BJ (cell line): ENCODE measurements around the gene ASCL1. TPM values are rescaled to one million over a fixed set of nuclear protein-coding genes. Genes with fewer than 3 reads are reported as not detected.

Experiments used
- CTCF ChIA-PET: fragments of 350-600 bp; formaldehyde crosslinking; extraction: SDS; loops from one replicate; lab custom pipeline; 2021; ENCODE audit warnings: antibody characterized with exemption, inconsistent platforms; lab: Yijun Ruan, JAX
- POLR2A ChIA-PET: fragments of 300-600 bp; sonication (Branson Sonifier 250); formaldehyde crosslinking; extraction: SDS; loops from one replicate; lab custom pipeline; 2021; ENCODE audit warnings: antibody characterized with exemption; lab: Charles Lee
- DNase-seq: peaks from one replicate; pipeline ENCODE4 v3.0.0-alpha.2; 2011; ENCODE audit warnings: low read depth
- H3K27me3 ChIP-seq: 2 replicates; pipeline ENCODE4 v1.6.0; 2011; ENCODE audit warnings: low read length; ENCODE audit not compliant: control insufficient read depth, insufficient read depth
- H3K36me3 ChIP-seq: 2 replicates; pipeline ENCODE4 v1.5.1; 2011; ENCODE audit warnings: low read length; ENCODE audit not compliant: control insufficient read depth, insufficient read depth
- H3K4me3 ChIP-seq: 2 replicates; pipeline ENCODE4 v1.5.1; 2011; ENCODE audit warnings: low read depth, mild to moderate bottlenecking, control low read depth, low read length
- polyA minus RNA-seq: library from RNA; depleted of rRNA, polyadenylated mRNA; stranded (reverse); fragments of >200 nt; gene quantifications from 2 replicates; pipeline ENCODE4 v1.2.3, GENCODE V29; 2011; rRNA and poly(A)+ RNA removed
- polyA plus RNA-seq: library from polyadenylated mRNA; depleted of rRNA; stranded (reverse); fragments of >200 nt; gene quantifications from 2 replicates; pipeline ENCODE4 v1.2.3, GENCODE V29; 2011; rRNA removed
- TF ChIP-seq, protein P1 (sequence below): IDR thresholded peaks from 2 replicates; pipeline ENCODE4 v1.5.1; 2011; ENCODE audit warnings: low read depth, mild to moderate bottlenecking, control low read depth, inconsistent platforms, low read length, moderate library complexity; ENCODE audit not compliant: insufficient read depth

ASCL1 gene
- polyA plus RNA-seq (0.07 TPM in 1 of 2 replicates, not detected in the other), polyA minus RNA-seq (not detected in 2 replicates)

DNA sequence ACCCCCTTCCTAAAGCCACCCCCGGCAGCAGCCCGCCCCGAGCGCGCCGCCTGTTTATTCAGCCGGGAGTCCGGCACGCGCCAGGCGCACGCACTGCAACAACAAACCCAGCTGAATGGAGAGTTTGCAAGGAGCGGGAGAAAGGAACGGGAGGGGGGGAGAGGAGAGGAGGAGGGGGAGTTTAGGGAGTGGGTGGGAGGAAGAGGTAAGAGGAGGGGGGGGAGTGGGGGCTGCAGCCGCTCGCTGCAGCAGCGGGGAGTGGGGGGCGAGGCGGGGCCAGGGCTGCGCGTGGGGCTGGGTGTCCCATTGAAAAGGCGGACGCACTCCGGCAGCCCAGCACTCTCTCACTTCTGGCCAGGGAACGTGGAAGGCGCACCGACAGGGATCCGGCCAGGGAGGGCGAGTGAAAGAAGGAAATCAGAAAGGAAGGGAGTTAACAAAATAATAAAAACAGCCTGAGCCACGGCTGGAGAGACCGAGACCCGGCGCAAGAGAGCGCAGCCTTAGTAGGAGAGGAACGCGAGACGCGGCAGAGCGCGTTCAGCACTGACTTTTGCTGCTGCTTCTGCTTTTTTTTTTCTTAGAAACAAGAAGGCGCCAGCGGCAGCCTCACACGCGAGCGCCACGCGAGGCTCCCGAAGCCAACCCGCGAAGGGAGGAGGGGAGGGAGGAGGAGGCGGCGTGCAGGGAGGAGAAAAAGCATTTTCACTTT lies at the start of gene ASCL1:
ASCL1 (plus strand) TSS at position 336 of the 712 bp plus-strand sequence. CDS start 571 bp downstream, outside the sequence.
- TF ChIP-seq, protein P1, sequence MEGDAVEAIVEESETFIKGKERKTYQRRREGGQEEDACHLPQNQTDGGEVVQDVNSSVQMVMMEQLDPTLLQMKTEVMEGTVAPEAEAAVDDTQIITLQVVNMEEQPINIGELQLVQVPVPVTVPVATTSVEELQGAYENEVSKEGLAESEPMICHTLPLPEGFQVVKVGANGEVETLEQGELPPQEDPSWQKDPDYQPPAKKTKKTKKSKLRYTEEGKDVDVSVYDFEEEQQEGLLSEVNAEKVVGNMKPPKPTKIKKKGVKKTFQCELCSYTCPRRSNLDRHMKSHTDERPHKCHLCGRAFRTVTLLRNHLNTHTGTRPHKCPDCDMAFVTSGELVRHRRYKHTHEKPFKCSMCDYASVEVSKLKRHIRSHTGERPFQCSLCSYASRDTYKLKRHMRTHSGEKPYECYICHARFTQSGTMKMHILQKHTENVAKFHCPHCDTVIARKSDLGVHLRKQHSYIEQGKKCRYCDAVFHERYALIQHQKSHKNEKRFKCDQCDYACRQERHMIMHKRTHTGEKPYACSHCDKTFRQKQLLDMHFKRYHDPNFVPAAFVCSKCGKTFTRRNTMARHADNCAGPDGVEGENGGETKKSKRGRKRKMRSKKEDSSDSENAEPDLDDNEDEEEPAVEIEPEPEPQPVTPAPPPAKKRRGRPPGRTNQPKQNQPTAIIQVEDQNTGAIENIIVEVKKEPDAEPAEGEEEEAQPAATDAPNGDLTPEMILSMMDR: no peak
- CTCF ChIA-PET: interaction anchor here (1.2 kb wide), 2 partner anchors 9 to 591 kb away, joined by 3 to 5 read pairs; no protein-coding TSS in a partner anchor
- no peak for DNase-seq
- H3K36me3 ChIP-seq: no peaks in the 10 kb centered on the region
- peaks cover 34% of the 10 kb centered on the region for H3K27me3 ChIP-seq
- POLR2A ChIA-PET: no interaction called here
- peak within 1 kb of the TSS; percentile 34 for H3K4me3 ChIP-seq

DNA sequence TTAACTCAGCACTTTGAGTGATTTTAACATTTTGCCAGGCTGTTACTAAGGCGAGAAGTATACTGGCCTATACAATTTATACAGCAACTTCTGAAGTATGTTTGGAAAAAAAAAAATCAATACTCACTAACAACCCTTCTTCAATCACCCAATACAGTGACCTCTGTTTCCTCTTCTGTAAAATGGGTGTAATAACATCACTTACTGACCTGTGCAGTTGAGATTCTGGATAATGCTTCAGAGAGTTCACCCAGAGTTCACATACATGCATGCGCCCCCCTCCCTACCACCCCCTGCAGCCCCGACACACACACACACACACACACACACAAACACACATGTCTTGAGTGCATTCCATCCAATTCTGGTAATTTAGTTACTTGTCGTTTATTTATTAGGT lies 49.6 kb upstream of the ASCL1 start:
- ChIA-PET CTCF (no interaction called here), POLR2A (no interaction called here)
- Histone ChIP-seq H3K36me3 (no peaks in the 10 kb centered on the region), H3K27me3 (no peaks in the 10 kb centered on the region), H3K4me3 (no peak overlapping the region)
- TF ChIP-seq, protein P1: no peak
- DNase-seq: no peak

DNA sequence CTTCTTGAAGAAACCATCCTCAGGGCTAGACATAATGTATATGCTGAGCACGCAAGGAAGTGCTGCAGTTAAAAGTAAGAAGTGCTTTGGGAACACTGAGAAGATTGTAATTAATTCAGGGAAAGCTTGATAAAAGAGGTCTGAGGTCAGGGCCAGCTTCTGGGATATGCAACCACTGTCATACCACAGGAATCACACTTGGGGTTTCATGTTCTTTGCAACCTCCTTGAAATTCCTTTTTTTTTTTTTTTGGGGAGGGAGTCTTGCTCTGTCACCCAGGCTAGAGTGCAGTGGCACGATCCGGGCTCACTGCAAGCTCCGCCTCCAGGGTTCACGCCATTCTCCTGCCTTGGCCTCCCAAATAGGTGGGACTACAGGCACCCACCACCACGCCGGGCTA lies 47.3 kb upstream of the ASCL1 start:
- CTCF ChIA-PET: no interaction called here
- POLR2A ChIA-PET: no interaction called here
- no peaks in the 10 kb centered on the region for H3K27me3 ChIP-seq
- no peaks in the 10 kb centered on the region for H3K36me3 ChIP-seq
- TF ChIP-seq, protein P1: no peak
- DNase-seq: no peak
- no peak overlapping the region for H3K4me3 ChIP-seq

DNA sequence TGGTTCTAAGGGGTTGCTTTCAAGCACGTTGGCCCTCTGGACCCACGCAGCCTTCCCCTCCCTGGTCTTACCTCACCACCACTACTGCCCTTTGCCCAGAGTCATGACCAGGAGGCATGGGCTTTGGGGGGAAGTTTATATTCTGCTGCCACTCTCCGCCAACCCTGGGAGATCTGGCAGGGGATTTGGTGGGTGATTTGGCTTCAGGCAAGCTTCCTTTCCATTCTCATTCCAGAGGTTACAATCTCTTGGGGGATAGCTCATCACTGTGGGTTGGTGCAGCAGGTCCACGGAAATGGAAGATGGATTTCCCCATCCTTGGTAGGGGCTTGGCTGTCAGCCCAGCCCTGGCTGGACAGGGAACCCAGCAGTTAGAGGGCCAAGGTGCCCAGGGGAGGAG lies 46.7 kb upstream of the ASCL1 start:
- Histone ChIP-seq H3K27me3 (no peaks in the 10 kb centered on the region), H3K36me3 (no peaks in the 10 kb centered on the region), H3K4me3 (no peak overlapping the region)
- TF ChIP-seq, protein P1: no peak
- ChIA-PET CTCF (no interaction called here), POLR2A (no interaction called here)
- DNase-seq: no peak

DNA sequence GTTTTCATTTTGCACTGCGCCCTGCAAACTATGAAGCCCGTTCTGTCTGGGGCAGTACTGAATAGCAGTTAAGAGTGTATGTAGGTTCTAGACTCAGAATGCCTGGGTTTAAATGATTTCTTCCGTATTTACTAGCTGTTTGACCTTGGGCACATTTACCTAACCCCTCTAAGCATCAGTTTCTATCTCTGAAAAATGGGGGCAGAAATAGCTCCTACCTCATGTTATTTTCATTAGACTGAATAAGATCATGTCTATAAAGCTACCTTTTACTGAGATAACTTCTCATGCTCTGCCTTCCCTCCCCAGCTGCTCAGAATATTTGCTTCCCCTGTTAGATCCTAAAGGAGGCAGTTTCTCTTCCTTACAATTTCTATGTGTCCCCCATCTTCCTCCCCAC lies 46.2 kb upstream of the ASCL1 start:
- no peak for DNase-seq
- H3K4me3 ChIP-seq: no peak overlapping the region
- no peaks in the 10 kb centered on the region for H3K36me3 ChIP-seq
- TF ChIP-seq, protein P1: no peak
- ChIA-PET POLR2A (no interaction called here), CTCF (interaction anchor here (1.5 kb wide), 1 partner anchor 28 kb away, joined by 4 read pairs; no protein-coding TSS in a partner anchor)
- H3K27me3 ChIP-seq: no peaks in the 10 kb centered on the region
